ENCODE measurements around the gene MXRA7. TPM values are rescaled to one million over a fixed set of nuclear protein-coding genes. Genes with fewer than 3 reads are reported as not detected.

MXRA7 gene
- total RNA-seq, 1 donor from 2014 or later, result 187 TPM

GRCh38 chr17:76644995-76645394 is 65.8 kb downstream of the MXRA7 start:
- Mint-ChIP-seq H3K4me1 (ENCODE audit: unreplicated experiment) (no peaks in the 10 kb centered on the region), H3K27ac (ENCODE audit: unreplicated experiment) (no peak overlapping the region), H3K27me3 (ENCODE audit: unreplicated experiment) (peaks cover 45% of the 10 kb centered on the region), H3K9me3 (ENCODE audit: unreplicated experiment) (peaks cover 8% of the 10 kb centered on the region), H3K4me3 (ENCODE audit: unreplicated experiment) (no peak overlapping the region), H3K36me3 (ENCODE audit: unreplicated experiment) (peaks cover 3% of the 10 kb centered on the region)
- DNase-seq (ENCODE audit: extremely low spot score, unreplicated experiment), result no peak
- TF ChIP-seq, protein P1, sequence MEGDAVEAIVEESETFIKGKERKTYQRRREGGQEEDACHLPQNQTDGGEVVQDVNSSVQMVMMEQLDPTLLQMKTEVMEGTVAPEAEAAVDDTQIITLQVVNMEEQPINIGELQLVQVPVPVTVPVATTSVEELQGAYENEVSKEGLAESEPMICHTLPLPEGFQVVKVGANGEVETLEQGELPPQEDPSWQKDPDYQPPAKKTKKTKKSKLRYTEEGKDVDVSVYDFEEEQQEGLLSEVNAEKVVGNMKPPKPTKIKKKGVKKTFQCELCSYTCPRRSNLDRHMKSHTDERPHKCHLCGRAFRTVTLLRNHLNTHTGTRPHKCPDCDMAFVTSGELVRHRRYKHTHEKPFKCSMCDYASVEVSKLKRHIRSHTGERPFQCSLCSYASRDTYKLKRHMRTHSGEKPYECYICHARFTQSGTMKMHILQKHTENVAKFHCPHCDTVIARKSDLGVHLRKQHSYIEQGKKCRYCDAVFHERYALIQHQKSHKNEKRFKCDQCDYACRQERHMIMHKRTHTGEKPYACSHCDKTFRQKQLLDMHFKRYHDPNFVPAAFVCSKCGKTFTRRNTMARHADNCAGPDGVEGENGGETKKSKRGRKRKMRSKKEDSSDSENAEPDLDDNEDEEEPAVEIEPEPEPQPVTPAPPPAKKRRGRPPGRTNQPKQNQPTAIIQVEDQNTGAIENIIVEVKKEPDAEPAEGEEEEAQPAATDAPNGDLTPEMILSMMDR (IDR thresholded peaks at IDR 0.05), result no peak

GRCh38 chr17:76643553-76644148 is 67.1 kb downstream of the MXRA7 start, which contains the start of gene ST6GALNAC1:
Gene ST6GALNAC1, minus strand, starts transcription at chr17:76643757. Its CDS starts 119 bp downstream, at chr17:76643638.
- Mint-ChIP-seq H3K27me3 (ENCODE audit: unreplicated experiment) (peaks cover 37% of the 10 kb centered on the region), H3K9me3 (ENCODE audit: unreplicated experiment) (peaks cover 8% of the 10 kb centered on the region), H3K4me1 (ENCODE audit: unreplicated experiment) (no peaks in the 10 kb centered on the region), H3K36me3 (ENCODE audit: unreplicated experiment) (peaks cover 3% of the 10 kb centered on the region), H3K4me3 (ENCODE audit: unreplicated experiment) (no peak within 1 kb of the TSS), H3K27ac (ENCODE audit: unreplicated experiment) (no peak within 1 kb of the TSS)
- DNase-seq (ENCODE audit: extremely low spot score, unreplicated experiment), result no peak
- TF ChIP-seq, protein P1 (IDR thresholded peaks at IDR 0.05), result no peak

DNA sequence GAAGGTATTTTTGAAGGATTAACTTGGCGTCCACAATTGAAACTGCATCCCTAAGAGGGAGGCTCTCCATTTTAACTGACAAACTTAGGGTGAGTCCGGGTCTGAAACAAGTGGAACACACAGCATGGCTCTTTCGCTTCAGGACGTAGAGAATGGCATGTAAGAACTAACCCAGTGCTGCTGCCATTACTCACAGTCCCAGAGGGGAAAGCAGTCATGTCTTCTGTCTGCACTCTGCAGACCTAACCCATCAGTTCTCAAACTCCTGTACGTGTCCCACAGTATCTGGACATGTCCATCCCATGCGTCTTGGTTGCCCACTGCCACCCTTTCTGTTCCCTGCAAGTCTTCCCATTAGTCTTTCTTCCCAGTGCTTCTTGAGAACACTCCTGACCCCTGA is 67.8 kb downstream of the MXRA7 start:
- no peak overlapping the region for H3K27ac Mint-ChIP-seq (ENCODE audit: unreplicated experiment)
- H3K9me3 Mint-ChIP-seq (ENCODE audit: unreplicated experiment), result peaks cover 8% of the 10 kb centered on the region
- no peaks in the 10 kb centered on the region for H3K4me1 Mint-ChIP-seq (ENCODE audit: unreplicated experiment)

DNA sequence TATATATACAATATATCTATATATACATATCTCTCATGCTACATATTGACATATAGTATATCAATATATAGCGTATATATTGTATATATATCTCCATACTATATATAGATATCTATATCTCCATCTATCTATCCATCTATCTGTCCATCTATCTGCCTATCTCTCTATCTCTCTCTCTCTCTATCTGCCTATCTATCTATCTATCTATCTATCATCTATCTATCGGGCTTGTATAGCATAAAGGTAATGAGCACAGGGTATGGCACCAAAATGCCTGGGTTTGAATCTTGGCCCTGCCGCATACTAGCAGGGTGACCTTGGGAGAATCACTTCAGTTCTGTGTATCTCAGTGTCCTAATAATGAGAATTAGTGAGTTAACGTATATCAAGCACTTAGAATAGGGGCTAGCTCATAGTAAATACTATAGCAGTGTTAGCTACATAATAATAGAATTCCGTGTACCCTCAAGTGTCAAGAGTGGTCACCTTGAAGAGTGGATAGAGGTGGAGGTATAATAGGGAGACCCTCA is 68.7 kb downstream of the MXRA7 start:
- peaks cover 8% of the 10 kb centered on the region for H3K9me3 Mint-ChIP-seq (ENCODE audit: unreplicated experiment)
- H3K36me3 Mint-ChIP-seq (ENCODE audit: unreplicated experiment), result peaks cover 3% of the 10 kb centered on the region
- peaks cover 40% of the 10 kb centered on the region for H3K27me3 Mint-ChIP-seq (ENCODE audit: unreplicated experiment)
- DNase-seq (ENCODE audit: extremely low spot score, unreplicated experiment), result no peak
- H3K4me1 Mint-ChIP-seq (ENCODE audit: unreplicated experiment), result no peaks in the 10 kb centered on the region
- H3K27ac Mint-ChIP-seq (ENCODE audit: unreplicated experiment), result no peak overlapping the region
- TF ChIP-seq, protein P1 (IDR thresholded peaks at IDR 0.05), result no peak
- H3K4me3 Mint-ChIP-seq (ENCODE audit: unreplicated experiment), result no peak overlapping the region

More for the DNA sequence above, 67.8 kb downstream of the MXRA7 start:
- H3K4me3 Mint-ChIP-seq (ENCODE audit: unreplicated experiment), result no peak overlapping the region
- no peak for DNase-seq (ENCODE audit: extremely low spot score, unreplicated experiment)
- TF ChIP-seq, protein P1 (IDR thresholded peaks at IDR 0.05), result no peak
- H3K36me3 Mint-ChIP-seq (ENCODE audit: unreplicated experiment), result peaks cover 3% of the 10 kb centered on the region
- H3K27me3 Mint-ChIP-seq (ENCODE audit: unreplicated experiment), result peaks cover 37% of the 10 kb centered on the region

GRCh38 chr17:76641501-76641900 is 69.3 kb downstream of the MXRA7 start:
- no peak for DNase-seq (ENCODE audit: extremely low spot score, unreplicated experiment)
- H3K4me1 Mint-ChIP-seq (ENCODE audit: unreplicated experiment), result no peaks in the 10 kb centered on the region
- H3K9me3 Mint-ChIP-seq (ENCODE audit: unreplicated experiment), result peaks cover 5% of the 10 kb centered on the region
- no peak overlapping the region for H3K4me3 Mint-ChIP-seq (ENCODE audit: unreplicated experiment)
- TF ChIP-seq, protein P1 (IDR thresholded peaks at IDR 0.05), result no peak
- H3K27me3 Mint-ChIP-seq (ENCODE audit: unreplicated experiment), result peaks cover 38% of the 10 kb centered on the region
- H3K36me3 Mint-ChIP-seq (ENCODE audit: unreplicated experiment), result peaks cover under 1% of the 10 kb centered on the region
- H3K27ac Mint-ChIP-seq (ENCODE audit: unreplicated experiment), result no peak overlapping the region

All from osteocyte (in vitro differentiated cells).